HEK293 (cell line): ENCODE data around the gene NELL2.

ENCODE experiments used
- CTCF ChIP-seq: fragments of 450-650 bp; formaldehyde crosslinking; IDR thresholded peaks from 2 replicates; pipeline ENCODE4 v1.5.1; 2016; ENCODE audit warnings: missing biosample characterization, missing genetic modification characterization
- EGR2 ChIP-seq: fragments of 450-650 bp; formaldehyde crosslinking; IDR thresholded peaks from 2 replicates; pipeline ENCODE4 v1.5.1; 2016; ENCODE audit warnings: low read depth, missing biosample characterization, missing genetic modification characterization
- ZBTB10 ChIP-seq: fragments of 450-650 bp; formaldehyde crosslinking; IDR thresholded peaks from 2 replicates; pipeline ENCODE4 v1.5.1; 2016; ENCODE audit warnings: missing biosample characterization, missing genetic modification characterization
- ZBTB11 ChIP-seq: fragments of 450-650 bp; formaldehyde crosslinking; conservative IDR thresholded peaks from 2 replicates; pipeline ENCODE4 v1.5.1; 2016; ENCODE audit warnings: low read depth, missing biosample characterization, missing genetic modification characterization
- ZBTB7A ChIP-seq: fragments of 450-650 bp; formaldehyde crosslinking; IDR thresholded peaks from 2 replicates; pipeline ENCODE4 v1.5.1; 2016; ENCODE audit warnings: low read depth, missing biosample characterization, missing genetic modification characterization
- ZNF148 ChIP-seq: fragments of 450-650 bp; formaldehyde crosslinking; IDR thresholded peaks from 2 replicates; pipeline ENCODE4 v1.5.0; 2017; ENCODE audit warnings: missing biosample characterization, missing genetic modification characterization, borderline replicate concordance
- ZNF2 ChIP-seq: fragments of 450-650 bp; formaldehyde crosslinking; IDR thresholded peaks from 2 replicates; pipeline ENCODE4 v1.5.1; 2016; ENCODE audit warnings: missing biosample characterization, missing genetic modification characterization
- ZNF423 ChIP-seq: fragments of 450-650 bp; formaldehyde crosslinking; IDR thresholded peaks from 2 replicates; pipeline ENCODE4 v1.5.1; 2016; ENCODE audit warnings: missing biosample characterization, missing genetic modification characterization
- ZNF48 ChIP-seq: fragments of 450-650 bp; formaldehyde crosslinking; IDR thresholded peaks from 2 replicates; pipeline ENCODE4 v1.5.1; 2016; ENCODE audit warnings: missing biosample characterization, missing genetic modification characterization
- ZNF560 ChIP-seq: fragments of 450-650 bp; formaldehyde crosslinking; IDR thresholded peaks from 2 replicates; pipeline ENCODE4 v1.5.1; 2017; ENCODE audit warnings: missing biosample characterization, missing genetic modification characterization, borderline replicate concordance
- ZNF645 ChIP-seq: fragments of 450-650 bp; formaldehyde crosslinking; IDR thresholded peaks from 2 replicates; pipeline ENCODE4; 2016; ENCODE audit warnings: missing biosample characterization, missing genetic modification characterization
- ZNF704 ChIP-seq: fragments of 450-650 bp; formaldehyde crosslinking; IDR thresholded peaks from 2 replicates; pipeline ENCODE4 v1.5.1; 2016; ENCODE audit warnings: missing biosample characterization, missing genetic modification characterization

GRCh38 chr12:44589697-44590096, 286.4 kb downstream of the NELL2 start:
- no peak for TF ChIP-seq CTCF (tag by site-specific recombination)
- no peak for TF ChIP-seq ZBTB7A (tag by site-specific recombination)
- TF ChIP-seq ZNF148 (tag by site-specific recombination) = no peak
- TF ChIP-seq ZNF560 = no peak
- no peak for TF ChIP-seq ZNF48 (tag by site-specific recombination)
- no peak for TF ChIP-seq ZNF423 (tag by site-specific recombination)
- TF ChIP-seq ZBTB11 = no peak
- no peak for TF ChIP-seq EGR2 (tag by site-specific recombination)
- no peak for TF ChIP-seq ZNF704
- no peak for TF ChIP-seq ZBTB10 (tag by site-specific recombination)
- TF ChIP-seq ZNF2 (tag by site-specific recombination) = no peak
- TF ChIP-seq ZNF645 (tag by site-specific recombination) = no peak
